Measurements from ENCODE around the gene UTRN. TPM values are rescaled to one million over a fixed set of nuclear protein-coding genes. Genes with fewer than 3 reads are reported as not detected.
A peak's percentile ranks its signal among the peaks of the same experiment; 100 is the strongest.

Gene UTRN
- total RNA-seq, 1 experiment from 2014 or later, result 125 TPM

DNA sequence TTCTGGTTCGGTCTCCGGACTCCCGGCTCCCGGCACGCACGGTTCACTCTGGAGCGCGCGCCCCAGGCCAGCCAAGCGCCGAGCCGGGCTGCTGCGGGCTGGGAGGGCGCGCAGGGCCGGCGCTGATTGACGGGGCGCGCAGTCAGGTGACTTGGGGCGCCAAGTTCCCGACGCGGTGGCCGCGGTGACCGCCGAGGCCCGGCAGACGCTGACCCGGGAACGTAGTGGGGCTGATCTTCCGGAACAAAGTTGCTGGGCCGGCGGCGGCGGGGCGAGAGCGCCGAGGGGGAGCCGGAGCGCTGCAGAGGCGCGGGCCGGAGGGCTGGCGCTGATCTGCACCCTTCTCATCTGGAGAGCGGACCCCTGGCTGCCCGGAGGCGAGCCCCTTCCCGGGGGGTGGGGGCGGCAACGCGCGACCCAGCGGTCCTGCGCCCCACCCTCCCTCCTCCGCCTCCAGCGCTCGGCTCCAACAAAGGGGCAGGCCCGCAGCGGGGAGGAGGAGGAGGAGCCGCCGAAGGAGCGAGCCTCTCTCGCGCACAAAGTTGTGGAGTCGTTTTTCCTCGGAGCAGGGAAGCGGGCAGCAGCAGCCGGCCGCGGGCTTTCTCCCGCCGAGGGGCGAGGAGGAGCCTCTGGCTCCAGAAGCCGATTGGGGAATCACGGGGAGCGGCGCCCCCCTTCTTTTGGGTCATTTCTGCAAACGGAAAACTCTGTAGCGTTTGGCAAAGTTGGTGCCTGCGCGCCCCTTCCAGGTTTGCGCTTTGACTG lies at the start of gene UTRN (continued):
- TF ChIP-seq, protein P1, sequence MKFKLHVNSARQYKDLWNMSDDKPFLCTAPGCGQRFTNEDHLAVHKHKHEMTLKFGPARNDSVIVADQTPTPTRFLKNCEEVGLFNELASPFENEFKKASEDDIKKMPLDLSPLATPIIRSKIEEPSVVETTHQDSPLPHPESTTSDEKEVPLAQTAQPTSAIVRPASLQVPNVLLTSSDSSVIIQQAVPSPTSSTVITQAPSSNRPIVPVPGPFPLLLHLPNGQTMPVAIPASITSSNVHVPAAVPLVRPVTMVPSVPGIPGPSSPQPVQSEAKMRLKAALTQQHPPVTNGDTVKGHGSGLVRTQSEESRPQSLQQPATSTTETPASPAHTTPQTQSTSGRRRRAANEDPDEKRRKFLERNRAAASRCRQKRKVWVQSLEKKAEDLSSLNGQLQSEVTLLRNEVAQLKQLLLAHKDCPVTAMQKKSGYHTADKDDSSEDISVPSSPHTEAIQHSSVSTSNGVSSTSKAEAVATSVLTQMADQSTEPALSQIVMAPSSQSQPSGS (CRISPR knock-in tag; IDR thresholded peaks at IDR 0.05; ENCODE audit: borderline replicate concordance, low read depth), result no peak
- TF ChIP-seq, protein P2, sequence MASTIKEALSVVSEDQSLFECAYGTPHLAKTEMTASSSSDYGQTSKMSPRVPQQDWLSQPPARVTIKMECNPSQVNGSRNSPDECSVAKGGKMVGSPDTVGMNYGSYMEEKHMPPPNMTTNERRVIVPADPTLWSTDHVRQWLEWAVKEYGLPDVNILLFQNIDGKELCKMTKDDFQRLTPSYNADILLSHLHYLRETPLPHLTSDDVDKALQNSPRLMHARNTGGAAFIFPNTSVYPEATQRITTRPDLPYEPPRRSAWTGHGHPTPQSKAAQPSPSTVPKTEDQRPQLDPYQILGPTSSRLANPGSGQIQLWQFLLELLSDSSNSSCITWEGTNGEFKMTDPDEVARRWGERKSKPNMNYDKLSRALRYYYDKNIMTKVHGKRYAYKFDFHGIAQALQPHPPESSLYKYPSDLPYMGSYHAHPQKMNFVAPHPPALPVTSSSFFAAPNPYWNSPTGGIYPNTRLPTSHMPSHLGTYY (CRISPR knock-in tag; IDR thresholded peaks at IDR 0.05), result no peak
- TF ChIP-seq, protein P3, sequence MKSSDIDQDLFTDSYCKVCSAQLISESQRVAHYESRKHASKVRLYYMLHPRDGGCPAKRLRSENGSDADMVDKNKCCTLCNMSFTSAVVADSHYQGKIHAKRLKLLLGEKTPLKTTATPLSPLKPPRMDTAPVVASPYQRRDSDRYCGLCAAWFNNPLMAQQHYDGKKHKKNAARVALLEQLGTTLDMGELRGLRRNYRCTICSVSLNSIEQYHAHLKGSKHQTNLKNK (CRISPR knock-in tag; IDR thresholded peaks at IDR 0.05), result no peak
- TF ChIP-seq SMAD3 (CRISPR knock-in tag; IDR thresholded peaks at IDR 0.05; ENCODE audit: borderline replicate concordance) (0 out of 2 replicates have a peak, but pooled peaks have one; percentile 52), FOXP1 (CRISPR knock-in tag; IDR thresholded peaks at IDR 0.05; ENCODE audit: borderline replicate concordance) (peak; percentile 88; the same call in 1 of the 2 replicates), TCF7 (CRISPR knock-in tag; IDR thresholded peaks at IDR 0.05; ENCODE audit: low read depth) (no peak), CBFB (CRISPR knock-in tag; IDR thresholded peaks at IDR 0.05; ENCODE audit: low read depth) (peak; percentile 94), ZNF263 (CRISPR knock-in tag; IDR thresholded peaks at IDR 0.05; ENCODE audit: low read depth) (0 out of 2 replicates have a peak, but pooled peaks have one; percentile 34), NFE2L1 (CRISPR knock-in tag; IDR thresholded peaks at IDR 0.05) (0 out of 2 replicates have a peak, but pooled peaks have one; percentile 54), TP53 (CRISPR knock-in tag; IDR thresholded peaks at IDR 0.05) (peak; percentile 71; the same call in 1 of the 2 replicates), GRHL2 (CRISPR knock-in tag; IDR thresholded peaks at IDR 0.05; ENCODE audit: insufficient replicate concordance, severe bottlenecking) (no peak), HMGA2 (CRISPR knock-in tag; IDR thresholded peaks at IDR 0.05) (no peak), TEAD4 (CRISPR knock-in tag; IDR thresholded peaks at IDR 0.05) (no peak)
- TF ChIP-seq, protein P4, sequence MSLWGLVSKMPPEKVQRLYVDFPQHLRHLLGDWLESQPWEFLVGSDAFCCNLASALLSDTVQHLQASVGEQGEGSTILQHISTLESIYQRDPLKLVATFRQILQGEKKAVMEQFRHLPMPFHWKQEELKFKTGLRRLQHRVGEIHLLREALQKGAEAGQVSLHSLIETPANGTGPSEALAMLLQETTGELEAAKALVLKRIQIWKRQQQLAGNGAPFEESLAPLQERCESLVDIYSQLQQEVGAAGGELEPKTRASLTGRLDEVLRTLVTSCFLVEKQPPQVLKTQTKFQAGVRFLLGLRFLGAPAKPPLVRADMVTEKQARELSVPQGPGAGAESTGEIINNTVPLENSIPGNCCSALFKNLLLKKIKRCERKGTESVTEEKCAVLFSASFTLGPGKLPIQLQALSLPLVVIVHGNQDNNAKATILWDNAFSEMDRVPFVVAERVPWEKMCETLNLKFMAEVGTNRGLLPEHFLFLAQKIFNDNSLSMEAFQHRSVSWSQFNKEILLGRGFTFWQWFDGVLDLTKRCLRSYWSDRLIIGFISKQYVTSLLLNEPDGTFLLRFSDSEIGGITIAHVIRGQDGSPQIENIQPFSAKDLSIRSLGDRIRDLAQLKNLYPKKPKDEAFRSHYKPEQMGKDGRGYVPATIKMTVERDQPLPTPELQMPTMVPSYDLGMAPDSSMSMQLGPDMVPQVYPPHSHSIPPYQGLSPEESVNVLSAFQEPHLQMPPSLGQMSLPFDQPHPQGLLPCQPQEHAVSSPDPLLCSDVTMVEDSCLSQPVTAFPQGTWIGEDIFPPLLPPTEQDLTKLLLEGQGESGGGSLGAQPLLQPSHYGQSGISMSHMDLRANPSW (CRISPR knock-in tag; conservative IDR thresholded peaks at IDR 0.05; ENCODE audit: low read depth), result no peak; the same call in 1 of the 2 replicates
- TF ChIP-seq, protein P5, sequence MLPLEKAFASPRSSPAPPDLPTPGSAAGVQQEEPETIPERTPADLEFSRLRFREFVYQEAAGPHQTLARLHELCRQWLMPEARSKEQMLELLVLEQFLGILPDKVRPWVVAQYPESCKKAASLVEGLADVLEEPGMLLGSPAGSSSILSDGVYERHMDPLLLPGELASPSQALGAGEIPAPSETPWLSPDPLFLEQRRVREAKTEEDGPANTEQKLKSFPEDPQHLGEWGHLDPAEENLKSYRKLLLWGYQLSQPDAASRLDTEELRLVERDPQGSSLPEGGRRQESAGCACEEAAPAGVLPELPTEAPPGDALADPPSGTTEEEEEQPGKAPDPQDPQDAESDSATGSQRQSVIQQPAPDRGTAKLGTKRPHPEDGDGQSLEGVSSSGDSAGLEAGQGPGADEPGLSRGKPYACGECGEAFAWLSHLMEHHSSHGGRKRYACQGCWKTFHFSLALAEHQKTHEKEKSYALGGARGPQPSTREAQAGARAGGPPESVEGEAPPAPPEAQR (CRISPR knock-in tag; IDR thresholded peaks at IDR 0.05), result no peak
- TF ChIP-seq, protein P6, sequence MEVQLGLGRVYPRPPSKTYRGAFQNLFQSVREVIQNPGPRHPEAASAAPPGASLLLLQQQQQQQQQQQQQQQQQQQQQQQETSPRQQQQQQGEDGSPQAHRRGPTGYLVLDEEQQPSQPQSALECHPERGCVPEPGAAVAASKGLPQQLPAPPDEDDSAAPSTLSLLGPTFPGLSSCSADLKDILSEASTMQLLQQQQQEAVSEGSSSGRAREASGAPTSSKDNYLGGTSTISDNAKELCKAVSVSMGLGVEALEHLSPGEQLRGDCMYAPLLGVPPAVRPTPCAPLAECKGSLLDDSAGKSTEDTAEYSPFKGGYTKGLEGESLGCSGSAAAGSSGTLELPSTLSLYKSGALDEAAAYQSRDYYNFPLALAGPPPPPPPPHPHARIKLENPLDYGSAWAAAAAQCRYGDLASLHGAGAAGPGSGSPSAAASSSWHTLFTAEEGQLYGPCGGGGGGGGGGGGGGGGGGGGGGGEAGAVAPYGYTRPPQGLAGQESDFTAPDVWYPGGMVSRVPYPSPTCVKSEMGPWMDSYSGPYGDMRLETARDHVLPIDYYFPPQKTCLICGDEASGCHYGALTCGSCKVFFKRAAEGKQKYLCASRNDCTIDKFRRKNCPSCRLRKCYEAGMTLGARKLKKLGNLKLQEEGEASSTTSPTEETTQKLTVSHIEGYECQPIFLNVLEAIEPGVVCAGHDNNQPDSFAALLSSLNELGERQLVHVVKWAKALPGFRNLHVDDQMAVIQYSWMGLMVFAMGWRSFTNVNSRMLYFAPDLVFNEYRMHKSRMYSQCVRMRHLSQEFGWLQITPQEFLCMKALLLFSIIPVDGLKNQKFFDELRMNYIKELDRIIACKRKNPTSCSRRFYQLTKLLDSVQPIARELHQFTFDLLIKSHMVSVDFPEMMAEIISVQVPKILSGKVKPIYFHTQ (CRISPR knock-in tag; IDR thresholded peaks at IDR 0.05), result no peak
- TF ChIP-seq, protein P7, sequence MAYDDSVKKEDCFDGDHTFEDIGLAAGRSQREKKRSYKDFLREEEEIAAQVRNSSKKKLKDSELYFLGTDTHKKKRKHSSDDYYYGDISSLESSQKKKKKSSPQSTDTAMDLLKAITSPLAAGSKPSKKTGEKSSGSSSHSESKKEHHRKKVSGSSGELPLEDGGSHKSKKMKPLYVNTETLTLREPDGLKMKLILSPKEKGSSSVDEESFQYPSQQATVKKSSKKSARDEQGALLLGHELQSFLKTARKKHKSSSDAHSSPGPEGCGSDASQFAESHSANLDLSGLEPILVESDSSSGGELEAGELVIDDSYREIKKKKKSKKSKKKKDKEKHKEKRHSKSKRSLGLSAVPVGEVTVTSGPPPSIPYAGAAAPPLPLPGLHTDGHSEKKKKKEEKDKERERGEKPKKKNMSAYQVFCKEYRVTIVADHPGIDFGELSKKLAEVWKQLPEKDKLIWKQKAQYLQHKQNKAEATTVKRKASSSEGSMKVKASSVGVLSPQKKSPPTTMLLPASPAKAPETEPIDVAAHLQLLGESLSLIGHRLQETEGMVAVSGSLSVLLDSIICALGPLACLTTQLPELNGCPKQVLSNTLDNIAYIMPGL (CRISPR knock-in tag; IDR thresholded peaks at IDR 0.05), result peak; percentile 76; the same call in 1 of the 2 replicates
- TF ChIP-seq, protein P8, sequence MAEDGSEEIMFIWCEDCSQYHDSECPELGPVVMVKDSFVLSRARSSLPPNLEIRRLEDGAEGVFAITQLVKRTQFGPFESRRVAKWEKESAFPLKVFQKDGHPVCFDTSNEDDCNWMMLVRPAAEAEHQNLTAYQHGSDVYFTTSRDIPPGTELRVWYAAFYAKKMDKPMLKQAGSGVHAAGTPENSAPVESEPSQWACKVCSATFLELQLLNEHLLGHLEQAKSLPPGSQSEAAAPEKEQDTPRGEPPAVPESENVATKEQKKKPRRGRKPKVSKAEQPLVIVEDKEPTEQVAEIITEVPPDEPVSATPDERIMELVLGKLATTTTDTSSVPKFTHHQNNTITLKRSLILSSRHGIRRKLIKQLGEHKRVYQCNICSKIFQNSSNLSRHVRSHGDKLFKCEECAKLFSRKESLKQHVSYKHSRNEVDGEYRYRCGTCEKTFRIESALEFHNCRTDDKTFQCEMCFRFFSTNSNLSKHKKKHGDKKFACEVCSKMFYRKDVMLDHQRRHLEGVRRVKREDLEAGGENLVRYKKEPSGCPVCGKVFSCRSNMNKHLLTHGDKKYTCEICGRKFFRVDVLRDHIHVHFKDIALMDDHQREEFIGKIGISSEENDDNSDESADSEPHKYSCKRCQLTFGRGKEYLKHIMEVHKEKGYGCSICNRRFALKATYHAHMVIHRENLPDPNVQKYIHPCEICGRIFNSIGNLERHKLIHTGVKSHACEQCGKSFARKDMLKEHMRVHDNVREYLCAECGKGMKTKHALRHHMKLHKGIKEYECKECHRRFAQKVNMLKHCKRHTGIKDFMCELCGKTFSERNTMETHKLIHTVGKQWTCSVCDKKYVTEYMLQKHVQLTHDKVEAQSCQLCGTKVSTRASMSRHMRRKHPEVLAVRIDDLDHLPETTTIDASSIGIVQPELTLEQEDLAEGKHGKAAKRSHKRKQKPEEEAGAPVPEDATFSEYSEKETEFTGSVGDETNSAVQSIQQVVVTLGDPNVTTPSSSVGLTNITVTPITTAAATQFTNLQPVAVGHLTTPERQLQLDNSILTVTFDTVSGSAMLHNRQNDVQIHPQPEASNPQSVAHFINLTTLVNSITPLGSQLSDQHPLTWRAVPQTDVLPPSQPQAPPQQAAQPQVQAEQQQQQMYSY (CRISPR knock-in tag; IDR thresholded peaks at IDR 0.05), result peak; percentile 21; the same call in 1 of the 2 replicates
- TF ChIP-seq, protein P9, sequence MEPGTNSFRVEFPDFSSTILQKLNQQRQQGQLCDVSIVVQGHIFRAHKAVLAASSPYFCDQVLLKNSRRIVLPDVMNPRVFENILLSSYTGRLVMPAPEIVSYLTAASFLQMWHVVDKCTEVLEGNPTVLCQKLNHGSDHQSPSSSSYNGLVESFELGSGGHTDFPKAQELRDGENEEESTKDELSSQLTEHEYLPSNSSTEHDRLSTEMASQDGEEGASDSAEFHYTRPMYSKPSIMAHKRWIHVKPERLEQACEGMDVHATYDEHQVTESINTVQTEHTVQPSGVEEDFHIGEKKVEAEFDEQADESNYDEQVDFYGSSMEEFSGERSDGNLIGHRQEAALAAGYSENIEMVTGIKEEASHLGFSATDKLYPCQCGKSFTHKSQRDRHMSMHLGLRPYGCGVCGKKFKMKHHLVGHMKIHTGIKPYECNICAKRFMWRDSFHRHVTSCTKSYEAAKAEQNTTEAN (CRISPR knock-in tag; IDR thresholded peaks at IDR 0.05), result no peak; the same call in 1 of the 2 replicates

Data from WTC11 (cell line).